K562 (cell line): ENCODE results near the gene MLLT6.

Experiments
- DNMT1 ChIP-seq: fragments of 450-650 bp; IDR thresholded peaks from 2 replicates; pipeline ENCODE4 v1.6.1; 2016; ENCODE audit warnings: antibody characterized with exemption, mild to moderate bottlenecking
- FOXP1 ChIP-seq: sonication (generic); formaldehyde crosslinking; IDR thresholded peaks from 2 replicates; pipeline ENCODE4 v1.8.0; 2022; ENCODE audit warnings: mild to moderate bottlenecking, missing genetic modification reagents
- HCFC1 ChIP-seq: IDR thresholded peaks from 2 replicates; pipeline ENCODE4 v1.6.1; 2012; ENCODE audit warnings: low read depth, low read length, improper control_type of control experiment
- MTF1 ChIP-seq: fragments of 250-450 bp; sonication (Bioruptor Pico); IDR thresholded peaks from 2 replicates; pipeline ENCODE4 v1.9.0; 2021; ENCODE audit warnings: moderate library complexity, mild to moderate bottlenecking, inconsistent platforms, borderline replicate concordance
- NFRKB ChIP-seq: fragments of 450-650 bp; IDR thresholded peaks from 2 replicates; pipeline ENCODE4 v1.6.1; 2016; ENCODE audit warnings: low read depth
- SIRT6 ChIP-seq: IDR thresholded peaks from one replicate; pipeline ENCODE4 v1.6.1; 2012; ENCODE audit warnings: low read depth, mild to moderate bottlenecking, control low read depth, inconsistent platforms, low read length, moderate library complexity
- SMAD3 ChIP-seq: fragments of 450-650 bp; formaldehyde crosslinking; conservative IDR thresholded peaks from 2 replicates; pipeline ENCODE4 v1.4.0; 2020; ENCODE audit warnings: mild to moderate bottlenecking
- ZNF140 ChIP-seq: fragments of 250-450 bp; sonication (Bioruptor Pico); IDR thresholded peaks from 2 replicates; pipeline ENCODE4 v1.8.0; 2021; ENCODE audit warnings: moderate library complexity, mild to moderate bottlenecking, inconsistent platforms
- TF ChIP-seq, protein P1 (sequence below): sonication (generic); formaldehyde crosslinking; IDR thresholded peaks from 2 replicates; pipeline ENCODE4 v1.5.0; 2020; ENCODE audit warnings: missing genetic modification reagents
- TF ChIP-seq, protein P2 (sequence below): sonication (generic); formaldehyde crosslinking; IDR thresholded peaks from 2 replicates; pipeline ENCODE4 v1.8.1; 2023; ENCODE audit warnings: mild to moderate bottlenecking, missing genetic modification reagents
- TF ChIP-seq, protein P3 (sequence below), 3 experiments: IDR thresholded peaks in 2 of 3; conservative IDR thresholded peaks in 1 of 3; 2 replicates each; pipeline ENCODE4 v1.5.1; 2011 to 2012; ENCODE audit warnings: low read length in 3 of 3, mild to moderate bottlenecking in 3 of 3, control low read depth in 2 of 3, improper control_type of control experiment in 1 of 3, inconsistent platforms in 1 of 3, low read depth in 1 of 3, mixed read lengths in 1 of 3, moderate library complexity in 1 of 3; ENCODE audit not compliant: insufficient read depth in 2 of 3
- TF ChIP-seq, protein P4 (sequence below): fragments of 250-450 bp; sonication (Bioruptor Pico); IDR thresholded peaks from 2 replicates; pipeline ENCODE4 v1.8.0; 2021; ENCODE audit warnings: mild to moderate bottlenecking, moderate library complexity

DNA sequence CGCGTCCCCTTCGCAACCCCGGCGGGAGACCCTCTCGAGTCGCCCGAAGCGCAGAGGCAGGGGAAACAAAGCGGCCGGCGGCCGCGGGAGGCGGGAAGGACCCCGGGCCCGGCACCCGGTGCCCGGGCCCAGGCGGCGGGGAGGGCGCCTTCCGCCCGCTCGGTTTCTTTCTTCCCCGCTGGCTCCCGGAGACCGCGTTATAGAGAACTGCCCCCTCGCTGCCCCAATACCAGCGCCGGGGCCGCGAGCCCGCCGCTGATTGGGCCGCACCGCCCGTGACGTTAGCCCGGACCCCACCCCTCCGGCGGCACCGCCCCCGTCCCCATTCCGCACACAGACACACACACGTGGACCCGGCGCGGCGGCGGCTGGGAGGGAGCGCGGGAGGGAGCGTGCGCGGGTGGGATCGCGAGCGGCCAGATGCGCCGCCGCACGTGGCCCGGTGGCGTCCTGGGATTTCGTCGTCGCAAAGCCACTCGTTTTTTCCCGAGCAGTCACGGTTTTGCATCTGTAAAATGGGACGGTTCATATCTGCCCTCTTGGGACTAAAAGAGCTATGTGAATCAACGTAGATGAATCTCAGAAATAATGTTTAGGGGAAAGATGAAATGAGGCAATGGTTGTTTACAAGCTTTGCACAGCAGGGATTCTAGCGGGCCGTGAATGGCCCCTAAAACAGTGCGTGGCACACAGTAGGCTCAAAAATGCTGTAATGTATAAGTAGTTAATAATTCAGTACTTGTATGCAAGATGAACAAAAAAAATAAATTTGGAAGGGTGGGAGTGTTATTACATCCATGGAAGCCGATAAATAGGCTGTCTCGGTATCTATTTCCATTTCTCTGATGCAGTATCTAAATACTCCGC is 30.1 kb upstream of the MLLT6 start, which contains the start of gene EPOP:
- TF ChIP-seq FOXP1 (CRISPR knock-in tag): no peak
- TF ChIP-seq, protein P1, sequence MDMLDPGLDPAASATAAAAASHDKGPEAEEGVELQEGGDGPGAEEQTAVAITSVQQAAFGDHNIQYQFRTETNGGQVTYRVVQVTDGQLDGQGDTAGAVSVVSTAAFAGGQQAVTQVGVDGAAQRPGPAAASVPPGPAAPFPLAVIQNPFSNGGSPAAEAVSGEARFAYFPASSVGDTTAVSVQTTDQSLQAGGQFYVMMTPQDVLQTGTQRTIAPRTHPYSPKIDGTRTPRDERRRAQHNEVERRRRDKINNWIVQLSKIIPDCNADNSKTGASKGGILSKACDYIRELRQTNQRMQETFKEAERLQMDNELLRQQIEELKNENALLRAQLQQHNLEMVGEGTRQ: peak; percentile 45; the same call in 1 of the 2 replicates
- TF ChIP-seq, protein P2, sequence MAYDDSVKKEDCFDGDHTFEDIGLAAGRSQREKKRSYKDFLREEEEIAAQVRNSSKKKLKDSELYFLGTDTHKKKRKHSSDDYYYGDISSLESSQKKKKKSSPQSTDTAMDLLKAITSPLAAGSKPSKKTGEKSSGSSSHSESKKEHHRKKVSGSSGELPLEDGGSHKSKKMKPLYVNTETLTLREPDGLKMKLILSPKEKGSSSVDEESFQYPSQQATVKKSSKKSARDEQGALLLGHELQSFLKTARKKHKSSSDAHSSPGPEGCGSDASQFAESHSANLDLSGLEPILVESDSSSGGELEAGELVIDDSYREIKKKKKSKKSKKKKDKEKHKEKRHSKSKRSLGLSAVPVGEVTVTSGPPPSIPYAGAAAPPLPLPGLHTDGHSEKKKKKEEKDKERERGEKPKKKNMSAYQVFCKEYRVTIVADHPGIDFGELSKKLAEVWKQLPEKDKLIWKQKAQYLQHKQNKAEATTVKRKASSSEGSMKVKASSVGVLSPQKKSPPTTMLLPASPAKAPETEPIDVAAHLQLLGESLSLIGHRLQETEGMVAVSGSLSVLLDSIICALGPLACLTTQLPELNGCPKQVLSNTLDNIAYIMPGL (CRISPR knock-in tag): no peak
- no peak for TF ChIP-seq DNMT1
- TF ChIP-seq SMAD3 (CRISPR knock-in tag): no peak
- TF ChIP-seq, protein P3, sequence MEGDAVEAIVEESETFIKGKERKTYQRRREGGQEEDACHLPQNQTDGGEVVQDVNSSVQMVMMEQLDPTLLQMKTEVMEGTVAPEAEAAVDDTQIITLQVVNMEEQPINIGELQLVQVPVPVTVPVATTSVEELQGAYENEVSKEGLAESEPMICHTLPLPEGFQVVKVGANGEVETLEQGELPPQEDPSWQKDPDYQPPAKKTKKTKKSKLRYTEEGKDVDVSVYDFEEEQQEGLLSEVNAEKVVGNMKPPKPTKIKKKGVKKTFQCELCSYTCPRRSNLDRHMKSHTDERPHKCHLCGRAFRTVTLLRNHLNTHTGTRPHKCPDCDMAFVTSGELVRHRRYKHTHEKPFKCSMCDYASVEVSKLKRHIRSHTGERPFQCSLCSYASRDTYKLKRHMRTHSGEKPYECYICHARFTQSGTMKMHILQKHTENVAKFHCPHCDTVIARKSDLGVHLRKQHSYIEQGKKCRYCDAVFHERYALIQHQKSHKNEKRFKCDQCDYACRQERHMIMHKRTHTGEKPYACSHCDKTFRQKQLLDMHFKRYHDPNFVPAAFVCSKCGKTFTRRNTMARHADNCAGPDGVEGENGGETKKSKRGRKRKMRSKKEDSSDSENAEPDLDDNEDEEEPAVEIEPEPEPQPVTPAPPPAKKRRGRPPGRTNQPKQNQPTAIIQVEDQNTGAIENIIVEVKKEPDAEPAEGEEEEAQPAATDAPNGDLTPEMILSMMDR (IDR thresholded peaks at IDR 0.05 in 2 of 3, conservative IDR thresholded peaks at IDR 0.05 in 1 of 3; ENCODE audit: insufficient read depth in 2 of 3, low read depth in 1 of 3, low read length in 3 of 3): no peak
- TF ChIP-seq, protein P4, sequence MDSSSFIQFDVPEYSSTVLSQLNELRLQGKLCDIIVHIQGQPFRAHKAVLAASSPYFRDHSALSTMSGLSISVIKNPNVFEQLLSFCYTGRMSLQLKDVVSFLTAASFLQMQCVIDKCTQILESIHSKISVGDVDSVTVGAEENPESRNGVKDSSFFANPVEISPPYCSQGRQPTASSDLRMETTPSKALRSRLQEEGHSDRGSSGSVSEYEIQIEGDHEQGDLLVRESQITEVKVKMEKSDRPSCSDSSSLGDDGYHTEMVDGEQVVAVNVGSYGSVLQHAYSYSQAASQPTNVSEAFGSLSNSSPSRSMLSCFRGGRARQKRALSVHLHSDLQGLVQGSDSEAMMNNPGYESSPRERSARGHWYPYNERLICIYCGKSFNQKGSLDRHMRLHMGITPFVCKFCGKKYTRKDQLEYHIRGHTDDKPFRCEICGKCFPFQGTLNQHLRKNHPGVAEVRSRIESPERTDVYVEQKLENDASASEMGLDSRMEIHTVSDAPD (CRISPR knock-in tag): no peak
- no peak for TF ChIP-seq HCFC1
- no peak for TF ChIP-seq MTF1 (CRISPR knock-in tag)
- TF ChIP-seq NFRKB: no peak
- no peak for TF ChIP-seq ZNF140 (CRISPR knock-in tag)
- TF ChIP-seq SIRT6: no peak
